CD14-positive monocyte (primary cell): Measurements from ENCODE around the gene NOC2L. TPM values are rescaled to one million over a fixed set of nuclear protein-coding genes. Genes with fewer than 3 reads are reported as not detected.
A peak's percentile ranks its signal among the peaks of the same experiment; 100 is the strongest.

ENCODE experiments used
- DNase-seq, 3 donors: peaks; one replicate each; pipeline ENCODE4 v3.0.0-alpha.2; 2011 to 2022
- H2AFZ ChIP-seq: 2 replicates; pipeline ENCODE4 v1.6.0; 2012; ENCODE audit warnings: mild to moderate bottlenecking, low read depth, low read length, inconsistent platforms; ENCODE audit not compliant: insufficient read depth, poor library complexity, severe bottlenecking
- H3K27ac ChIP-seq, 2 donors: 1 replicate in 1 of 2; 2 replicates in 1 of 2; pipeline ENCODE4 v1.5.1; 2012 to 2013; ENCODE audit warnings: low read length in 2 of 2, control low read depth in 1 of 2, inconsistent platforms in 1 of 2, low read depth in 1 of 2, mild to moderate bottlenecking in 1 of 2
- H3K27me3 ChIP-seq, 2 donors: one replicate each; pipeline versions ENCODE4 v1.6.0 to v1.6.1; 2011 to 2013; ENCODE audit warnings: low read length in 2 of 2; ENCODE audit not compliant: control insufficient read depth in 2 of 2, insufficient read depth in 2 of 2
- H3K36me3 ChIP-seq, 2 donors: replicated peaks in 1 of 2; 1 replicate in 1 of 2; 2 replicates in 1 of 2; pipeline versions ENCODE4 v1.5.1 to v1.6.1; 2012 to 2013; ENCODE audit warnings: low read length in 2 of 2, control low read depth in 1 of 2, inconsistent platforms in 1 of 2, mild to moderate bottlenecking in 1 of 2; ENCODE audit not compliant: insufficient read depth in 2 of 2, control insufficient read depth in 1 of 2
- H3K4me1 ChIP-seq, 2 donors: 1 replicate in 1 of 2; 2 replicates in 1 of 2; pipeline versions ENCODE4 v1.5.1 to v1.6.1; 2012 to 2013; ENCODE audit warnings: low read length in 2 of 2, control low read depth in 1 of 2, inconsistent platforms in 1 of 2, mild to moderate bottlenecking in 1 of 2, moderate library complexity in 1 of 2; ENCODE audit not compliant: insufficient read depth in 2 of 2, control insufficient read depth in 1 of 2
- H3K4me2 ChIP-seq: replicated peaks from 2 replicates; pipeline ENCODE3; 2012; ENCODE audit warnings: low read length, moderate library complexity, mild to moderate bottlenecking; ENCODE audit not compliant: poor library complexity, severe bottlenecking; ENCODE audit errors: extremely low read depth
- H3K4me3 ChIP-seq, 3 experiments: fragments of 200-600 bp in 1 of 3; sonication (generic) in 1 of 3; replicated peaks in 1 of 3; 1 replicate in 2 of 3; 2 replicates in 1 of 3; pipeline ENCODE4 v1.5.1; 2011 to 2013; ENCODE audit warnings: low read length in 3 of 3, mild to moderate bottlenecking in 3 of 3, control low read depth in 2 of 3, low read depth in 2 of 3, inconsistent platforms in 1 of 3, moderate library complexity in 1 of 3
- H3K79me2 ChIP-seq: 2 replicates; pipeline ENCODE4 v1.6.0; 2012; ENCODE audit warnings: mild to moderate bottlenecking, control low read depth, inconsistent platforms, low read length, moderate library complexity; ENCODE audit not compliant: insufficient read depth
- H3K9ac ChIP-seq: 2 replicates; pipeline ENCODE4 v1.6.0; 2017; ENCODE audit warnings: low read length, mild to moderate bottlenecking; ENCODE audit not compliant: insufficient read depth, poor library complexity, severe bottlenecking
- H3K9me3 ChIP-seq, 2 donors: replicated peaks in 1 of 2; 1 replicate in 1 of 2; 2 replicates in 1 of 2; pipeline versions ENCODE4 v1.5.1 to v1.6.1; 2012 to 2013; ENCODE audit warnings: low read length in 2 of 2, control low read depth in 1 of 2; ENCODE audit not compliant: control insufficient read depth in 1 of 2, insufficient read depth in 1 of 2
- H4K20me1 ChIP-seq: 2 replicates; pipeline ENCODE4 v1.6.0; 2012; ENCODE audit warnings: mild to moderate bottlenecking, low read length, control low read depth, moderate library complexity; ENCODE audit not compliant: insufficient read depth
- H3K27ac Mint-ChIP-seq, 7 donors: one replicate each; pipeline ENCODE4 v1.8.0; 2020; ENCODE audit warnings: mild to moderate bottlenecking in 7 of 7, mixed read lengths in 7 of 7, moderate library complexity in 6 of 7, inconsistent platforms in 2 of 7
- H3K27me3 Mint-ChIP-seq, 3 donors: one replicate each; pipeline ENCODE4 v1.8.0; 2021 to 2022; ENCODE audit warnings: low read depth in 3 of 3, mild to moderate bottlenecking in 3 of 3, mixed read lengths in 3 of 3, moderate library complexity in 3 of 3, inconsistent platforms in 1 of 3
- H3K36me3 Mint-ChIP-seq, 2 donors: one replicate each; pipeline ENCODE4 v1.8.0; 2020; ENCODE audit warnings: mixed read lengths in 2 of 2, inconsistent platforms in 1 of 2, mild to moderate bottlenecking in 1 of 2
- H3K4me1 Mint-ChIP-seq: one replicate; pipeline ENCODE4 v1.8.0; 2020; ENCODE audit warnings: mild to moderate bottlenecking, mixed read lengths
- H3K4me3 Mint-ChIP-seq, 2 donors: one replicate each; pipeline ENCODE4 v1.8.0; 2020; ENCODE audit warnings: mild to moderate bottlenecking in 2 of 2, mixed read lengths in 2 of 2, moderate library complexity in 1 of 2
- H3K9me3 Mint-ChIP-seq, 7 donors: one replicate each; pipeline ENCODE4 v1.8.0; 2020 to 2022; ENCODE audit warnings: mixed read lengths in 7 of 7, mild to moderate bottlenecking in 6 of 7, moderate library complexity in 6 of 7, inconsistent platforms in 2 of 7
- CTCF ChIP-seq: fragments of 200-600 bp; IDR thresholded peaks from one replicate; pipeline ENCODE4 v1.8.0; 2022; ENCODE audit warnings: antibody characterized with exemption, mild to moderate bottlenecking
- WGBS: methylation state at CpG from one replicate; pipeline ENCODE4 v1.1.5; 2013; ENCODE audit warnings: missing lambda C conversion rate; ENCODE audit not compliant: insufficient coverage; 5-methylcytosine and 5-hydroxymethylcytosine counted together
- intact Hi-C, 2 donors: fragments of 100-400 bp; cut with micrococcal nuclease; formaldehyde crosslinking; loops; one replicate each; pipeline versions ENCODE4 v1.15.0 to v1.15.1; 2023
- polyA plus RNA-seq, 3 donors: library from polyadenylated mRNA; depleted of rRNA in 1 of 3; unstranded in 2 of 3; stranded (reverse) in 1 of 3; fragments of 300-500 nt in 2 of 3; fragments of >200 nt in 1 of 3; fragmentation: Illumina TruSeq in 2 of 3; gene quantifications; 1 replicate in 2 of 3; 2 replicates in 1 of 3; pipeline ENCODE4 v1.2.3, GENCODE V29; 2012 to 2021

NOC2L gene
- polyA plus RNA-seq, 3 donors = 34.5 to 47.9 (median 35.8) TPM

DNA sequence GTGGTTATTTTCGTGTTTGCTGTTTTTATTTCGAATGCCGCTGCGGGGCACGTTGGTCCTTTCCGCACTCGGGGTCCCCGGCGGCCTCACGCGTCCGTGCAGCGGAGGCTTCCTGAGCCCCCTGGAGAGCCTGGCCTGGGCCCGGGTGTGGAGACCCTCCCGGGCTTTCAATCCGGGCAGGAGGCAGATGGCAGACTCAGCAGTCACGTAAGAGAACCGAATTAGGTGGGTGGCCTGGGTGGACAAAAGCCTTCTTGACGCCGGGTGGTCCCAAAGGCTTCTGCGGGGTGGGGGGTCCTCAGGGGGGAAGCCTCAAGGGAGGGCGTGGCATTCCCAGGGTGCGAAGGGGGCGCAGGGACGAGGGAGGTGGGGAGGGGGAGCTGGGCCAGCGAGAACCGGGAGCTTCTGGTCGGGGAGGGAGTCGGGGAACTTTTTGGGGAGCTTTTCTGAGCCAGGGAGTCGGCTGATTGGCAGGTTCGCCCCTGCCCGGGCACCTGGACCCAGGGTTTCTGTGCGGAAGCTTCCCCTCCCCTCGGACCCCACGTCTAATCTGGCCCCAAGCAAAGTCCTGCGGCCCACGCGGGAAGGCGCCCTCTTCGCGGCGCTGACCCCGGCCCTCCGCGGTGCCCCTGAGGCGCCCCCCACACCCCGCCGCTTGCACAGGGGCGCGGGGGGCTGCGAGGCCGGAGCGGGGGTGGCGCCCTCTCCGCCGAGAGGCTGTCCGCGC is 42.2 kb upstream of the NOC2L start:
- Mint-ChIP-seq H3K27ac (peak overlapping the region in 6 of 7 donors; percentile 73 to 93 (median 81)), H3K9me3 (peaks cover 2 to 29% (median 5%) of the 10 kb centered on the region in 7 donors), H3K4me1 (peaks cover 19% of the 10 kb centered on the region), H3K27me3 (peaks cover 63 to 91% (median 70%) of the 10 kb centered on the region in 3 donors), H3K4me3 (peak overlapping the region; percentile 53 to 89), H3K36me3 (peaks cover 0 to 4% of the 10 kb centered on the region in 2 donors)
- peaks cover 11 to 33% of the 10 kb centered on the region in 2 donors for H3K4me1 ChIP-seq
- peaks cover 34 to 76% of the 10 kb centered on the region in 2 donors for H3K27me3 ChIP-seq
- H3K27ac ChIP-seq = no peak overlapping the region
- peak overlapping the region; percentile 65 for H2AFZ ChIP-seq
- 2% methylated on average over 53 of the region's 58 CpGs for WGBS
- H4K20me1 ChIP-seq = peaks cover 12% of the 10 kb centered on the region
- DNase-seq = no peak
- no peaks in the 10 kb centered on the region for H3K79me2 ChIP-seq
- H3K9ac ChIP-seq = peak overlapping the region; percentile 37
- H3K36me3 ChIP-seq = no peaks in the 10 kb centered on the region
- H3K9me3 ChIP-seq = peaks cover 0 to 21% of the 10 kb centered on the region in 2 donors
- intact Hi-C loops = no loop called here
- peak overlapping the region; percentile 62 for H3K4me2 ChIP-seq
- no peak for TF ChIP-seq CTCF
- H3K4me3 ChIP-seq = peak overlapping the region in 1 of 3 experiments; percentile 54

DNA sequence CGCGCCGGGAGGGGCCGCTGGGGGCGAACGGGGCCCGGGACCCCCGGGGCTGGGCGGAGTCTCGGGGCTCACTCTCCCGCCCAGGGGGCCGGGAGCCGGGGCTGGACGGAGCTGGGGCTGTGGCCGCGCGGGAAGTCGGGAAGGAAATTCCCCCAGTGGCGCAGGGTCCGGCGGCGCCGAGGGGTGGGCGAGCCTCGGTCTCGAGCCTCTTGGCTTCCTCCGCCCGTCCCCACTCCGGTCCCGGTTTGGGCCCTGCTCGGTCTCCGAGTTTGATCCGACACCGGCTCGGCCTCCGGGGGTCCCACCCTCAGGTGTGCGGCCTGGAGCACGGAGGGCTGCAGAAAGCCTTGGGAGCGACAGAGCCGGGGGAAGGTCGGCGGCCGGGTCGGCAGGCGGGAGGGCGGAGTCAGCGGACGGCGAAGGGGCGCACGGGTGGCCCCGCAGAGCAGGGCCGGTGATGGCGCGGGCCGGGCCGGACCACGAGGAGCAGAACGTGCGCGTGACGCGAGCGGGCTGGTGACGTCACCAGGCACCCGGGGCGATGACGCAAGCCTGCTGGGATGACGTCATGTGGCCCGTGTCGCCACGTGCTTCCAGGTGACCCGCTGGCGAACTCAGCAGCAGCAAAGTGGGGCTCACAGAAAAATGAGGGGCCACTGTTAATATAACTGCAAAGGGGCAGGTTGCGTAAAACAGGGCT is 41.5 kb upstream of the NOC2L start:
- H3K9me3 ChIP-seq = peaks cover 0 to 21% of the 10 kb centered on the region in 2 donors
- WGBS = 1% methylated on average over 74 of the region's 75 CpGs
- H3K79me2 ChIP-seq = no peaks in the 10 kb centered on the region

More for the DNA sequence above, 41.5 kb upstream of the NOC2L start:
- DNase-seq = peak; percentile 45 to 85 (median 83)
- H3K4me3 Mint-ChIP-seq = peak overlapping the region; percentile 53 to 89
- Histone ChIP-seq H3K27me3 (peaks cover 34 to 82% of the 10 kb centered on the region in 2 donors), H3K4me2 (peak overlapping the region; percentile 62), H3K4me3 (peak overlapping the region; percentile 15 to 54 (median 18)), H3K27ac (peak overlapping the region in 1 of 2 donors; percentile 45), H2AFZ (peak overlapping the region; percentile 65), H4K20me1 (peaks cover 12% of the 10 kb centered on the region), H3K4me1 (peaks cover 11 to 33% of the 10 kb centered on the region in 2 donors), H3K36me3 (no peaks in the 10 kb centered on the region), H3K9ac (peak overlapping the region; percentile 54)
- peak overlapping the region in 6 of 7 donors; percentile 73 to 93 (median 81) for H3K27ac Mint-ChIP-seq
- no peak for TF ChIP-seq CTCF
- intact Hi-C loops = no loop called here
- H3K9me3 Mint-ChIP-seq = peaks cover 2 to 32% (median 5%) of the 10 kb centered on the region in 7 donors
- H3K36me3 Mint-ChIP-seq = peaks cover 0 to 6% of the 10 kb centered on the region in 2 donors
- H3K4me1 Mint-ChIP-seq = peaks cover 22% of the 10 kb centered on the region
- peaks cover 67 to 91% (median 72%) of the 10 kb centered on the region in 3 donors for H3K27me3 Mint-ChIP-seq
